ENCODE measurements around the gene CUL4A. TPM values are rescaled to one million over a fixed set of nuclear protein-coding genes. Genes with fewer than 3 reads are reported as not detected.

The CUL4A gene
- 46.7 to 60.6 TPM (median 56.1 TPM) in 5 replicates for total RNA-seq (2022; extraction: Qiagen RNA extraction; ENCODE audit: low read depth)

GRCh38 chr13:113209336-113209758 lies at the start of gene CUL4A:
CUL4A (plus strand) TSS chr13:113209613; CDS start chr13:113209628, 15 bp downstream.

GRCh38 chr13:113208421-113209335 lies 735 bp upstream of the CUL4A start, which contains the start of gene PCID2:
PCID2 (minus strand) TSS chr13:113208669; CDS start chr13:113208634, 35 bp downstream.

GRCh38 chr13:113296823-113297369 lies 87.5 kb downstream of the CUL4A start, which contains the start of gene LAMP1:
LAMP1 (plus strand) TSS chr13:113297239; CDS start chr13:113297435, 196 bp downstream.

Other genes with a start within 250 kb of the CUL4A start
- 0.14 to 0.76 TPM (median 0.31 TPM) in 5 replicates for gene MCF2L, start 240.4 kb upstream of the CUL4A start, total RNA-seq (2022; extraction: Qiagen RNA extraction; ENCODE audit: low read depth)
- 0.07 to 0.12 TPM (median 0.07 TPM) in 3 of 5 replicates, not detected in the others for gene F7, start 103.8 kb upstream of the CUL4A start, total RNA-seq (2022; extraction: Qiagen RNA extraction; ENCODE audit: low read depth)
- gene F10, start 86.8 kb upstream of the CUL4A start, total RNA-seq (2022; extraction: Qiagen RNA extraction; ENCODE audit: low read depth) = 0.13 TPM in 1 of 5 replicates, not detected in the others
- gene PROZ, start 51.0 kb upstream of the CUL4A start, total RNA-seq (2022; extraction: Qiagen RNA extraction; ENCODE audit: low read depth) = not detected in 5 replicates
- 38.7 to 48.0 TPM (median 41.9 TPM) in 5 replicates for gene PCID2, start 944 bp upstream of the CUL4A start, total RNA-seq (2022; extraction: Qiagen RNA extraction; ENCODE audit: low read depth)
- 75.2 to 96.8 TPM (median 91.3 TPM) in 5 replicates for gene LAMP1, start 87.6 kb downstream of the CUL4A start, total RNA-seq (2022; extraction: Qiagen RNA extraction; ENCODE audit: low read depth)
- 0.98 to 1.5 TPM (median 1.4 TPM) in 5 replicates for gene GRTP1, start 154.5 kb downstream of the CUL4A start, total RNA-seq (2022; extraction: Qiagen RNA extraction; ENCODE audit: low read depth)
- gene ADPRHL1, start 243.9 kb downstream of the CUL4A start, total RNA-seq (2022; extraction: Qiagen RNA extraction; ENCODE audit: low read depth) = 10.5 to 15.9 TPM (median 12.3 TPM) in 5 replicates